WTC11 (cell line): ENCODE results near the gene INO80. TPM values are rescaled to one million over a fixed set of nuclear protein-coding genes. Genes with fewer than 3 reads are reported as not detected.

Source experiments
- ATAC-seq: fragments of 200-7000 bp; cut with Tn5 transposase; 2 replicates; pipeline ENCODE4 v1.10.0; 2021; ENCODE audit warnings: mild to moderate bottlenecking, moderate library complexity
- CTCF ChIA-PET: fragments of 300-600 bp; sonication (Branson Sonifier 250); formaldehyde crosslinking; loops from one replicate; lab custom pipeline; 2021; ENCODE audit warnings: antibody characterized with exemption; lab: Charles Lee
- POLR2A ChIA-PET: fragments of 350-600 bp; sonication (Branson Sonifier 250); formaldehyde crosslinking; loops from one replicate; lab custom pipeline; 2021; ENCODE audit warnings: antibody characterized with exemption; lab: Charles Lee
- DNase-seq: peaks from one replicate; pipeline ENCODE4 v3.0.0; 2021; ENCODE audit warnings: low spot score
- H3K27ac Mint-ChIP-seq: 2 replicates; pipeline ENCODE4 v1.8.0; 2021; ENCODE audit warnings: mixed read lengths
- H3K27me3 Mint-ChIP-seq: 2 replicates; pipeline ENCODE4 v1.8.0; 2021; ENCODE audit warnings: low read depth, mild to moderate bottlenecking, moderate library complexity, mixed read lengths
- H3K36me3 Mint-ChIP-seq: 2 replicates; pipeline ENCODE4 v1.8.0; 2021; ENCODE audit warnings: mixed read lengths
- H3K4me1 Mint-ChIP-seq: 2 replicates; pipeline ENCODE4 v1.8.0; 2022; ENCODE audit warnings: mixed read lengths
- H3K4me3 Mint-ChIP-seq: 2 replicates; pipeline ENCODE4 v1.8.0; 2021; ENCODE audit warnings: mild to moderate bottlenecking, moderate library complexity, mixed read lengths
- H3K9me3 Mint-ChIP-seq: 2 replicates; pipeline ENCODE4 v1.8.0; 2021; ENCODE audit warnings: mixed read lengths
- ATF3 ChIP-seq: sonication (generic); formaldehyde crosslinking; conservative IDR thresholded peaks from 2 replicates; pipeline ENCODE4 v1.8.1; 2022; ENCODE audit warnings: mild to moderate bottlenecking, missing genetic modification reagents
- CBFB ChIP-seq: sonication (generic); formaldehyde crosslinking; IDR thresholded peaks from 2 replicates; pipeline ENCODE4 v1.8.1; 2022; ENCODE audit warnings: mild to moderate bottlenecking, low read depth, missing genetic modification reagents
- E2F1 ChIP-seq: sonication (generic); formaldehyde crosslinking; IDR thresholded peaks from 2 replicates; pipeline ENCODE4 v1.8.0; 2022; ENCODE audit warnings: mild to moderate bottlenecking, missing genetic modification reagents
- ELF4 ChIP-seq: sonication (generic); formaldehyde crosslinking; IDR thresholded peaks from 2 replicates; pipeline ENCODE4 v1.8.1; 2022; ENCODE audit warnings: low read depth, mild to moderate bottlenecking, moderate library complexity, missing genetic modification reagents
- EMX1 ChIP-seq: fragments of 250-450 bp; sonication (Bioruptor Pico); IDR thresholded peaks from 2 replicates; pipeline ENCODE4 v1.8.0; 2021; ENCODE audit warnings: mild to moderate bottlenecking
- ERG ChIP-seq: fragments of 250-450 bp; sonication (Bioruptor Pico); IDR thresholded peaks from 2 replicates; pipeline ENCODE4 v1.8.0; 2021; ENCODE audit warnings: mild to moderate bottlenecking
- ETV6 ChIP-seq: sonication (generic); formaldehyde crosslinking; IDR thresholded peaks from 2 replicates; pipeline ENCODE4 v1.8.1; 2022; ENCODE audit warnings: mild to moderate bottlenecking, missing genetic modification reagents
- JAZF1 ChIP-seq: fragments of 250-450 bp; sonication (Bioruptor Pico); IDR thresholded peaks from 2 replicates; pipeline ENCODE4 v1.9.0; 2021; ENCODE audit warnings: moderate library complexity, mild to moderate bottlenecking, inconsistent platforms
- NFE2L1 ChIP-seq: sonication (generic); formaldehyde crosslinking; IDR thresholded peaks from 2 replicates; pipeline ENCODE4 v1.8.1; 2023; ENCODE audit warnings: missing genetic modification reagents
- NR1H2 ChIP-seq: sonication (generic); formaldehyde crosslinking; IDR thresholded peaks from 2 replicates; pipeline ENCODE4 v1.9.0; 2021; ENCODE audit warnings: mild to moderate bottlenecking, moderate library complexity, missing genetic modification reagents
- NR3C1 ChIP-seq: sonication (generic); formaldehyde crosslinking; conservative IDR thresholded peaks from 2 replicates; pipeline ENCODE4 v1.8.1; 2023; ENCODE audit warnings: low read depth, mild to moderate bottlenecking, missing genetic modification reagents
- RELA ChIP-seq: sonication (generic); formaldehyde crosslinking; IDR thresholded peaks from 2 replicates; pipeline ENCODE4 v1.8.1; 2022; ENCODE audit warnings: missing genetic modification reagents, mild to moderate bottlenecking, borderline replicate concordance
- SMAD3 ChIP-seq: sonication (generic); formaldehyde crosslinking; IDR thresholded peaks from 2 replicates; pipeline ENCODE4 v1.8.0; 2022; ENCODE audit warnings: missing genetic modification reagents, mild to moderate bottlenecking, borderline replicate concordance
- TP53 ChIP-seq: sonication (generic); formaldehyde crosslinking; IDR thresholded peaks from 2 replicates; pipeline ENCODE4 v1.8.1; 2023; ENCODE audit warnings: mild to moderate bottlenecking, missing genetic modification reagents
- USF1 ChIP-seq: sonication (generic); formaldehyde crosslinking; IDR thresholded peaks from 2 replicates; pipeline ENCODE4 v1.8.0; 2022; ENCODE audit warnings: mild to moderate bottlenecking, missing genetic modification reagents
- ZNF138 ChIP-seq: sonication (generic); formaldehyde crosslinking; conservative IDR thresholded peaks from 2 replicates; pipeline ENCODE4 v1.8.1; 2022; ENCODE audit warnings: mild to moderate bottlenecking, moderate library complexity, missing genetic modification reagents
- ZNF219 ChIP-seq: sonication (generic); formaldehyde crosslinking; IDR thresholded peaks from 2 replicates; pipeline ENCODE4 v1.8.0; 2023; ENCODE audit warnings: missing genetic modification reagents, mild to moderate bottlenecking, borderline replicate concordance
- ZNF263 ChIP-seq: sonication (generic); formaldehyde crosslinking; IDR thresholded peaks from 2 replicates; pipeline ENCODE4 v1.8.1; 2022; ENCODE audit warnings: low read depth, mild to moderate bottlenecking, moderate library complexity, missing genetic modification reagents
- ZNF423 ChIP-seq: fragments of 250-450 bp; sonication (Bioruptor Pico); IDR thresholded peaks from 2 replicates; pipeline ENCODE4 v2.1.2; 2022; ENCODE audit warnings: mild to moderate bottlenecking, moderate library complexity
- ZNF671 ChIP-seq: fragments of 250-450 bp; sonication (Bioruptor Pico); IDR thresholded peaks from 2 replicates; pipeline ENCODE4 v1.8.0; 2021; ENCODE audit warnings: mild to moderate bottlenecking
- ZSCAN18 ChIP-seq: fragments of 250-450 bp; sonication (Bioruptor Pico); IDR thresholded peaks from 2 replicates; pipeline ENCODE4 v2.1.2; 2022; ENCODE audit warnings: mild to moderate bottlenecking, moderate library complexity
- total RNA-seq: library from RNA; stranded (reverse); gene quantifications from 3 replicates; pipeline ENCODE4 v1.2.3, GENCODE V29; 2021
- TF ChIP-seq, protein P1 (sequence below): sonication (generic); formaldehyde crosslinking; IDR thresholded peaks from 2 replicates; pipeline ENCODE4 v1.8.1; 2023; ENCODE audit warnings: mild to moderate bottlenecking, missing genetic modification reagents, moderate library complexity
- TF ChIP-seq, protein P2 (sequence below): sonication (generic); formaldehyde crosslinking; IDR thresholded peaks from 2 replicates; pipeline ENCODE4 v1.8.1; 2022; ENCODE audit warnings: low read depth, mild to moderate bottlenecking, moderate library complexity, missing genetic modification reagents, borderline replicate concordance
- TF ChIP-seq, protein P3 (sequence below): sonication (generic); formaldehyde crosslinking; IDR thresholded peaks from 2 replicates; pipeline ENCODE4 v1.8.1; 2023; ENCODE audit warnings: mild to moderate bottlenecking, missing genetic modification reagents, borderline replicate concordance
- TF ChIP-seq, protein P4 (sequence below): sonication (generic); formaldehyde crosslinking; conservative IDR thresholded peaks from 2 replicates; pipeline ENCODE4 v1.8.1; 2023; ENCODE audit warnings: mild to moderate bottlenecking, low read depth, missing genetic modification reagents, moderate library complexity

INO80 gene
- total RNA-seq, 1 experiment from 2014 or later, result 20.6 TPM

- TF ChIP-seq ATF3 (CRISPR knock-in tag) (no peak), ERG (no peak), ZNF138 (CRISPR knock-in tag) (no peak), NR3C1 (CRISPR knock-in tag) (no peak), E2F1 (CRISPR knock-in tag) (no peak), NR1H2 (no peak), USF1 (CRISPR knock-in tag) (no peak), CBFB (no peak)
- TF ChIP-seq, protein P1, sequence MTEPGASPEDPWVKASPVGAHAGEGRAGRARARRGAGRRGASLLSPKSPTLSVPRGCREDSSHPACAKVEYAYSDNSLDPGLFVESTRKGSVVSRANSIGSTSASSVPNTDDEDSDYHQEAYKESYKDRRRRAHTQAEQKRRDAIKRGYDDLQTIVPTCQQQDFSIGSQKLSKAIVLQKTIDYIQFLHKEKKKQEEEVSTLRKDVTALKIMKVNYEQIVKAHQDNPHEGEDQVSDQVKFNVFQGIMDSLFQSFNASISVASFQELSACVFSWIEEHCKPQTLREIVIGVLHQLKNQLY (CRISPR knock-in tag), result no peak
These were observed 60.4 kb downstream of the INO80 start (continued) for GRCh38 chr15:41055706-41056105.

- H3K27ac Mint-ChIP-seq, result no peak overlapping the region
- H3K4me3 Mint-ChIP-seq, result no peak overlapping the region
- no peaks in the 10 kb centered on the region for H3K27me3 Mint-ChIP-seq
- no peaks in the 10 kb centered on the region for H3K4me1 Mint-ChIP-seq
- ChIA-PET CTCF (no interaction called here), POLR2A (no interaction called here)
- H3K36me3 Mint-ChIP-seq, result peaks cover 74% of the 10 kb centered on the region
- DNase-seq (no peak), ATAC-seq (no peak)
- no peaks in the 10 kb centered on the region for H3K9me3 Mint-ChIP-seq
- TF ChIP-seq ZNF671, result no peak
- TF ChIP-seq ETV6 (CRISPR knock-in tag), result no peak
- TF ChIP-seq SMAD3 (CRISPR knock-in tag), result no peak
- no peak for TF ChIP-seq ZNF263 (CRISPR knock-in tag)
- TF ChIP-seq JAZF1 (CRISPR knock-in tag), result no peak
- no peak for TF ChIP-seq EMX1 (CRISPR knock-in tag)
- no peak for TF ChIP-seq TP53 (CRISPR knock-in tag)
- TF ChIP-seq, protein P2, sequence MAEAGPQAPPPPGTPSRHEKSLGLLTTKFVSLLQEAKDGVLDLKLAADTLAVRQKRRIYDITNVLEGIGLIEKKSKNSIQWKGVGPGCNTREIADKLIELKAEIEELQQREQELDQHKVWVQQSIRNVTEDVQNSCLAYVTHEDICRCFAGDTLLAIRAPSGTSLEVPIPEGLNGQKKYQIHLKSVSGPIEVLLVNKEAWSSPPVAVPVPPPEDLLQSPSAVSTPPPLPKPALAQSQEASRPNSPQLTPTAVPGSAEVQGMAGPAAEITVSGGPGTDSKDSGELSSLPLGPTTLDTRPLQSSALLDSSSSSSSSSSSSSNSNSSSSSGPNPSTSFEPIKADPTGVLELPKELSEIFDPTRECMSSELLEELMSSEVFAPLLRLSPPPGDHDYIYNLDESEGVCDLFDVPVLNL, result no peak
- no peak for TF ChIP-seq ZSCAN18 (CRISPR knock-in tag)
- TF ChIP-seq NR1H2, result no peak
- no peak for TF ChIP-seq ZNF138 (CRISPR knock-in tag)
- TF ChIP-seq ZNF423 (CRISPR knock-in tag), result no peak
- TF ChIP-seq ZNF219 (CRISPR knock-in tag), result no peak
- no peak for TF ChIP-seq RELA
- TF ChIP-seq, protein P3, sequence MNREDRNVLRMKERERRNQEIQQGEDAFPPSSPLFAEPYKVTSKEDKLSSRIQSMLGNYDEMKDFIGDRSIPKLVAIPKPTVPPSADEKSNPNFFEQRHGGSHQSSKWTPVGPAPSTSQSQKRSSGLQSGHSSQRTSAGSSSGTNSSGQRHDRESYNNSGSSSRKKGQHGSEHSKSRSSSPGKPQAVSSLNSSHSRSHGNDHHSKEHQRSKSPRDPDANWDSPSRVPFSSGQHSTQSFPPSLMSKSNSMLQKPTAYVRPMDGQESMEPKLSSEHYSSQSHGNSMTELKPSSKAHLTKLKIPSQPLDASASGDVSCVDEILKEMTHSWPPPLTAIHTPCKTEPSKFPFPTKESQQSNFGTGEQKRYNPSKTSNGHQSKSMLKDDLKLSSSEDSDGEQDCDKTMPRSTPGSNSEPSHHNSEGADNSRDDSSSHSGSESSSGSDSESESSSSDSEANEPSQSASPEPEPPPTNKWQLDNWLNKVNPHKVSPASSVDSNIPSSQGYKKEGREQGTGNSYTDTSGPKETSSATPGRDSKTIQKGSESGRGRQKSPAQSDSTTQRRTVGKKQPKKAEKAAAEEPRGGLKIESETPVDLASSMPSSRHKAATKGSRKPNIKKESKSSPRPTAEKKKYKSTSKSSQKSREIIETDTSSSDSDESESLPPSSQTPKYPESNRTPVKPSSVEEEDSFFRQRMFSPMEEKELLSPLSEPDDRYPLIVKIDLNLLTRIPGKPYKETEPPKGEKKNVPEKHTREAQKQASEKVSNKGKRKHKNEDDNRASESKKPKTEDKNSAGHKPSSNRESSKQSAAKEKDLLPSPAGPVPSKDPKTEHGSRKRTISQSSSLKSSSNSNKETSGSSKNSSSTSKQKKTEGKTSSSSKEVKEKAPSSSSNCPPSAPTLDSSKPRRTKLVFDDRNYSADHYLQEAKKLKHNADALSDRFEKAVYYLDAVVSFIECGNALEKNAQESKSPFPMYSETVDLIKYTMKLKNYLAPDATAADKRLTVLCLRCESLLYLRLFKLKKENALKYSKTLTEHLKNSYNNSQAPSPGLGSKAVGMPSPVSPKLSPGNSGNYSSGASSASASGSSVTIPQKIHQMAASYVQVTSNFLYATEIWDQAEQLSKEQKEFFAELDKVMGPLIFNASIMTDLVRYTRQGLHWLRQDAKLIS (CRISPR knock-in tag), result no peak
- TF ChIP-seq ELF4 (CRISPR knock-in tag), result no peak
- TF ChIP-seq, protein P4, sequence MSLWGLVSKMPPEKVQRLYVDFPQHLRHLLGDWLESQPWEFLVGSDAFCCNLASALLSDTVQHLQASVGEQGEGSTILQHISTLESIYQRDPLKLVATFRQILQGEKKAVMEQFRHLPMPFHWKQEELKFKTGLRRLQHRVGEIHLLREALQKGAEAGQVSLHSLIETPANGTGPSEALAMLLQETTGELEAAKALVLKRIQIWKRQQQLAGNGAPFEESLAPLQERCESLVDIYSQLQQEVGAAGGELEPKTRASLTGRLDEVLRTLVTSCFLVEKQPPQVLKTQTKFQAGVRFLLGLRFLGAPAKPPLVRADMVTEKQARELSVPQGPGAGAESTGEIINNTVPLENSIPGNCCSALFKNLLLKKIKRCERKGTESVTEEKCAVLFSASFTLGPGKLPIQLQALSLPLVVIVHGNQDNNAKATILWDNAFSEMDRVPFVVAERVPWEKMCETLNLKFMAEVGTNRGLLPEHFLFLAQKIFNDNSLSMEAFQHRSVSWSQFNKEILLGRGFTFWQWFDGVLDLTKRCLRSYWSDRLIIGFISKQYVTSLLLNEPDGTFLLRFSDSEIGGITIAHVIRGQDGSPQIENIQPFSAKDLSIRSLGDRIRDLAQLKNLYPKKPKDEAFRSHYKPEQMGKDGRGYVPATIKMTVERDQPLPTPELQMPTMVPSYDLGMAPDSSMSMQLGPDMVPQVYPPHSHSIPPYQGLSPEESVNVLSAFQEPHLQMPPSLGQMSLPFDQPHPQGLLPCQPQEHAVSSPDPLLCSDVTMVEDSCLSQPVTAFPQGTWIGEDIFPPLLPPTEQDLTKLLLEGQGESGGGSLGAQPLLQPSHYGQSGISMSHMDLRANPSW (CRISPR knock-in tag), result no peak
- TF ChIP-seq NFE2L1 (CRISPR knock-in tag), result no peak
These were observed 64.9 kb downstream of the INO80 start for GRCh38 chr15:41051139-41051538.
